HG03095 (cell line): ENCODE data around the gene ASAP2.

Source experiments
- ATAC-seq: cut with Tn5 transposase; IDR thresholded peaks from one replicate; pipeline ENCODE4 v1.9.1; 2021; ENCODE audit warnings: moderate library complexity; ENCODE audit not compliant: unreplicated experiment

Gene ASAP2

GRCh38 chr2:9418746-9419145, 212.1 kb downstream of the ASAP2 start:
- no peak for ATAC-seq

- ATAC-seq = no peak
Observed at GRCh38 chr2:9419541-9419940, 212.9 kb downstream of the ASAP2 start.

- ATAC-seq = no peak
Observed at GRCh38 chr2:9420495-9420894, 213.9 kb downstream of the ASAP2 start.

- ATAC-seq = peak; percentile 35
Observed at GRCh38 chr2:9422321-9423099, 215.9 kb downstream of the ASAP2 start.

GRCh38 chr2:9423100-9423921, 216.7 kb downstream of the ASAP2 start, which contains the start of the genes CPSF3 and ITGB1BP1:
Gene CPSF3, plus strand, starts transcription at chr2:9423654. Its CDS starts 120 bp downstream, at chr2:9423774.
Gene ITGB1BP1, minus strand, starts transcription at chr2:9423528. Its CDS starts 4,831 bp downstream, at chr2:9418697.
- ATAC-seq = peak; percentile 81

GRCh38 chr2:9423922-9424272, 217.3 kb downstream of the ASAP2 start:
- peak; percentile 12 for ATAC-seq

GRCh38 chr2:9424447-9425164, 218.0 kb downstream of the ASAP2 start:
- ATAC-seq = no peak

- ATAC-seq = no peak
Observed at GRCh38 chr2:9428965-9429577, 222.5 kb downstream of the ASAP2 start.

- ATAC-seq = no peak
Observed at GRCh38 chr2:9430316-9431293, 224.0 kb downstream of the ASAP2 start.

GRCh38 chr2:9434489-9434888, 227.9 kb downstream of the ASAP2 start:
- no peak for ATAC-seq

GRCh38 chr2:9439536-9439935, 232.9 kb downstream of the ASAP2 start:
- no peak for ATAC-seq

- ATAC-seq = no peak
Observed at GRCh38 chr2:9440058-9440727, 233.6 kb downstream of the ASAP2 start.

GRCh38 chr2:9441556-9441955, 234.9 kb downstream of the ASAP2 start:
- ATAC-seq = no peak

- ATAC-seq = no peak
Observed at GRCh38 chr2:9443526-9443925, 236.9 kb downstream of the ASAP2 start.

- no peak for ATAC-seq
Observed at GRCh38 chr2:9445089-9445488, 238.5 kb downstream of the ASAP2 start.

- ATAC-seq = no peak
Observed at GRCh38 chr2:9451231-9451630, 244.6 kb downstream of the ASAP2 start.
